RWPE1 (cell line): Measurements from ENCODE around the gene UVRAG.

ENCODE experiments used
- CTCF ChIA-PET: fragments of 350-600 bp; sonication (Branson Sonifier 250); formaldehyde crosslinking; extraction: SDS; loops from one replicate; lab custom pipeline; 2021; lab: Yijun Ruan, JAX
- POLR2A ChIA-PET: fragments of 400-600 bp; formaldehyde crosslinking; extraction: SDS; loops from one replicate; lab custom pipeline; 2020; ENCODE audit warnings: antibody characterized with exemption; ENCODE audit not compliant: low non-redundant PET; lab: Yijun Ruan, JAX
- DNase-seq: peaks from one replicate; pipeline ENCODE4 v3.0.0; 2012; ENCODE audit warnings: low spot score
- H3K27ac ChIP-seq: fragments of 450-650 bp; 2 replicates; pipeline ENCODE4 v1.5.1; 2017
- TF ChIP-seq, protein P1 (sequence below): fragments of 450-650 bp; conservative IDR thresholded peaks from 2 replicates; pipeline ENCODE4 v1.5.1; 2017; ENCODE audit warnings: low read depth, mild to moderate bottlenecking

Gene UVRAG

DNA sequence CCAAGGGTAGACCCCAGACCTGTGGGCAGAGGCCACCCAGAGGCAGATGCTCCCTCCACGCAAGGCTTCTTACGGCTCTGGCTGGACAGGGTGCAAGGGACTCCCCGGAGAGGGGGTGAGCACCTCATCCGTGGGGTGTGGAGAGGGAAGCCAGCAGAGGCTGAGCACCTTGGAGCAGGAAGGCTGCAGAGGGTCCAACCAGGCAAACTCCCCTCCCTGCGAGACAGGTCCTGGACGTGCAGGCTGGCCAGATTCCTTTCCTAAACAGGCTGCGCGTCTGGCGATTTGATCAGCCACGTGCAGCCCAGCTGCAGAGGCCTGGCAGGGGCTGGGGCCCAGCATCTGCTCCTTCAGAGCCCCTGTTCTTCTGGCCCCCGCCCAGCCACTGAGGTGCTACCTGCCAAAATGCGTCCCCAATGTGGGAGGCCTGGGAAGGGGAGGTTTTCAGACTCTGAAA lies 342.0 kb downstream of the UVRAG start:
- TF ChIP-seq, protein P1, sequence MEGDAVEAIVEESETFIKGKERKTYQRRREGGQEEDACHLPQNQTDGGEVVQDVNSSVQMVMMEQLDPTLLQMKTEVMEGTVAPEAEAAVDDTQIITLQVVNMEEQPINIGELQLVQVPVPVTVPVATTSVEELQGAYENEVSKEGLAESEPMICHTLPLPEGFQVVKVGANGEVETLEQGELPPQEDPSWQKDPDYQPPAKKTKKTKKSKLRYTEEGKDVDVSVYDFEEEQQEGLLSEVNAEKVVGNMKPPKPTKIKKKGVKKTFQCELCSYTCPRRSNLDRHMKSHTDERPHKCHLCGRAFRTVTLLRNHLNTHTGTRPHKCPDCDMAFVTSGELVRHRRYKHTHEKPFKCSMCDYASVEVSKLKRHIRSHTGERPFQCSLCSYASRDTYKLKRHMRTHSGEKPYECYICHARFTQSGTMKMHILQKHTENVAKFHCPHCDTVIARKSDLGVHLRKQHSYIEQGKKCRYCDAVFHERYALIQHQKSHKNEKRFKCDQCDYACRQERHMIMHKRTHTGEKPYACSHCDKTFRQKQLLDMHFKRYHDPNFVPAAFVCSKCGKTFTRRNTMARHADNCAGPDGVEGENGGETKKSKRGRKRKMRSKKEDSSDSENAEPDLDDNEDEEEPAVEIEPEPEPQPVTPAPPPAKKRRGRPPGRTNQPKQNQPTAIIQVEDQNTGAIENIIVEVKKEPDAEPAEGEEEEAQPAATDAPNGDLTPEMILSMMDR: no peak
- ChIA-PET POLR2A (no interaction called here), CTCF (interaction anchor here (0.6 kb wide), 1 partner anchor 1404 kb away, joined by 3 read pairs; no protein-coding TSS in a partner anchor)
- no peak for DNase-seq
- H3K27ac ChIP-seq: no peak overlapping the region

DNA sequence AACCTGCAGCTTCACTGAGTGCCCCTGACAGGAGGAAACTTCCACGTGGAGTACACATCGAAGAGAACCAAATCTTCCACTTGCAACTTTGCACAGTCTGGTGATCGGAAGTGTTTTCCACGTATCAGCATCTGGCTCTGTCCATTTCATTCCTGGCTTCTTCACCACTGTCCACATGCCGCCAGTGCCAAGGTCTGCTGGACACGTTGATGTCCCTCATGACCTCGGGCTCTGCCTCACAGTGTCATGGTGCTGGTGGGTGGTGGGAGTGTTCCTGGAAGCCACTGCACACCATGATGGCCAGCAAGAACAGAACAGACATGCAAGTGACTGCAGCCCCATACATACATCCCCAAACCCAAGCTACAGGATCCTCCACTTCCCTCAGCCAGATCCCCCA lies 342.9 kb downstream of the UVRAG start:
- no peak overlapping the region for H3K27ac ChIP-seq
- no peak for DNase-seq
- ChIA-PET POLR2A (no interaction called here), CTCF (interaction anchor here (0.7 kb wide), 1 partner anchor 149 kb away, joined by 4 read pairs; no protein-coding TSS in a partner anchor)
- TF ChIP-seq, protein P1: no peak

DNA sequence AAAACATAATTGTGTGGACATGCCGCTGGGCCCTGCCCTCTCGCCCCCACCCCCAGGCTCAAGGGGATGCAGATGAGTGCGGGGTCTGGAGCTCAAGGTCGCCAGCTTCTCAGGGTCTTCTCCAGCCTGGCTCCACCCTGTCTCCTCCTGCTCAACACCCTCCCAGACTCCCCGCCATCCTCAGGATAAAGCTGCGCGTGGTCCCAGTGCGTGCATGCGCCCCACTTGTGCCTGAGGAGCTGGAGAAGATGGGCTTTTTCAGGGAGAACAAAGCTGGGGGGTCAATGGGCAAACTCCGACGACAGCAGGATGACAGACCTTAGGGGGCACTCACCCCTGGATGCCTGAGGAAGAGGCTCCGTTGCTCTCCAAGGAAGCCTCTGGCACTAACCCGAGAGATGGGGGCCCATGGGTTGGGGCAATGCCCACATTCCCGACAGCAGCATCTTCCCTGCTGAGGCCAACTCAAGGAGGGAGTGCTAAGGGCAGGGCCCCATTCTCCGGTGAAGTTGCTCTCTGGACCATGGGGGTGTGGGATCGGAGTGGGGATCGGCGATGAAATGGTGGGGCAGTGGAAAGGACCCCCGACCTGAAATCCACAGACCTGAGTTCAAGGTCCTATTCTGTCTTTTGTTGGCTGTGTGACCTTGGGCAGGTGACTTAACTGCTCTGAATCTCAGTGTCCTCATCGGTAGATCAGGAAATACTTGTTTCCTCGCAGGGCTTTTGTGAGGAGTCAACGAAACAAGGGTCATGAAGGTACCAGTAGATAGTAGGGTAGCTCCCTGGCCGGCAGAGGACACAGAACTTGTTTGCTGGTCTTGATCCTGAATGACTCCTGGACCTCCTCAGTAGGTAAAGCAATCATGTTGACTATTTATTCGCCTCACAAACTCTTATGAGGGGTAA lies 343.6 kb downstream of the UVRAG start:
- ChIA-PET POLR2A (no interaction called here), CTCF (no interaction called here)
- DNase-seq: no peak
- no peak overlapping the region for H3K27ac ChIP-seq
- TF ChIP-seq, protein P1: no peak

DNA sequence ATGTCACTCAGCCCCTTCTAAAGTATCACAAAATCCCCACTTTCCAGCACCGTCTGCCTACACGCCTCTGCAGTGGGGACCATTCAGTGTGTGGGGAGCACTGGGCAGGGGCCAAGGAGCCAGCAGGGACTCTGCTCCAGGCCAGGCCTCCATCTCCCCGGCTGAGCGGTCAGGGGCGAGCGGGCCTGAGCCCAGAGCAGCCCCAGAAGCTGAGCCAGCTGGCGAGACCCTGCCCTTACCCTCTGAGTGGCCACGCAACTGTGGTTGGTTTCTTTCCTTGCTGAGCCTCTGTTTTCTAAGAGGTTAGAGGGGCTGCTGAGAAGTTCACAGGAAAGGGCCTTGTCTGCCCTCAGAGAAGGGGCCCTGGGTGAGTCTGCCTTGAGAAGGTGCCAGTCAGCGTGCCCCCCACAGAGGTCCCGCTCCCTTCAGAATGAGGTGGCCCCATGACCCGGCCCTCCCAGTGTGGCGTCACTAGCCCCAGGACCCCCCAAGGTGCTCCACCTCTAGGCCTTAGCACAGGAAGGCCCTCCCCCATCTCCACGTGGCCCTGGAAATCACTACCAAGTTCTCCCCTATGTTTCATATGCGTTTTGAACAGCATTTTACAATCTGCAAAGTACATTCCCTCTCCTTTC lies 344.4 kb downstream of the UVRAG start:
- ChIA-PET CTCF (no interaction called here), POLR2A (no interaction called here)
- TF ChIP-seq, protein P1: no peak
- no peak for DNase-seq
- no peak overlapping the region for H3K27ac ChIP-seq

DNA sequence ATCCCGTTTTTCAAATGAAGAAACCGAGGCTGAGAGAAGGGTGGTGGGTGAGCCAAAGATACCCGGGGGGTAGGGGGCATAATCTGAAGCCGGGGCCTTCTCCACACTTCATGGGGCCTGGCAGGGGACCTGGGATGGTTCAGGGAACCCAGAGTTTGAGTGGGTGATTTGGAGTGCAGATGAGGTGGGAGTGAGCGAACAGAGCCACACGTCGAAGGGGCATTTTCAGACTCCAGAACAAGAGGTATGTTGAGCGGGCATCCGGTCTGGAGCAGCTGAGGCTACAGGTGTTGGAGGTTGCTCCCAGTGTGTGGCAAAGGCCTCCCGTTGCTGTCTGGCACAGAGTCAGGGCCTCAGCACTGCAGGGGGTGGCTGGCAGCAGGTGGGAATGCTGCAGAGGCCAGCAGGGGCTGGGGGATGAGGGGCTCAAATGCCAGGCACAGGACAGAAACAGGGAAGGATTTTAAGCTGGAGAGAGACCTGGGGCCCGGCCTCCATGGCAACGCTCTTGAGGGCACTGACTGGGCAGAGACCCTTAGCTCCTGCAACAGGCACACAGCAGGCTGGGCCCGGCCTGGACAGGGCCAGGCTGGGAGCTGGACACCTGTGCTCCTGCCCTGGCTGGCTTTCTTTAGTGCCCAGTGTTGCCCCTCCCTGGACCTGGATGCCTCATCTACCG lies 345.1 kb downstream of the UVRAG start:
- ChIA-PET CTCF (no interaction called here), POLR2A (no interaction called here)
- DNase-seq: no peak
- TF ChIP-seq, protein P1: no peak
- no peak overlapping the region for H3K27ac ChIP-seq

DNA sequence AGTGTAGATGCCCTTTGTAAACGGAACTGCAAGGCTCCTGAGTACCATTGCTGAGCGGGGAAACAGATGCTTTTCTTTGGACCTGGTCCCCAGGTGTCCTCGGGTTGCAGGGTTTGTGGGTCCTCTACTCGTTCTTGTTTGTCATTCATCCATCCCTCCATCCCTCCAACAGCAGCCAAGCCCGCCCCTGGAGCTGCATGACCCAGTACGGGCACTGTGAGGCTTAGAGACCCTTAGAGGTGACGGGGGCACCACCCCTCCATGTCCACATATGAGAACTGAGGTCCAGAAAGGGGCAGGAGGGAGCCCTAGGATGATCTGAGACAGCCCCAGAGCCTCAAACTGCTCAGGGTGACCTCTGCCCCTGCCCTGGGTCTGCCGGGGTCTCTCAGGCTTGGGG lies 345.8 kb downstream of the UVRAG start:
- TF ChIP-seq, protein P1: no peak
- ChIA-PET CTCF (interaction anchor here (0.6 kb wide), 1 partner anchor 342 kb away, joined by 4 read pairs; no protein-coding TSS in a partner anchor), POLR2A (no interaction called here)
- DNase-seq: no peak
- no peak overlapping the region for H3K27ac ChIP-seq
